ENCODE measurements around the gene SPATA45. TPM values are rescaled to one million over a fixed set of nuclear protein-coding genes. Genes with fewer than 3 reads are reported as not detected.

Gene SPATA45
- total RNA-seq, 1 experiment from 2014 or later = 0.68 TPM

- H3K4me1 ChIP-seq (ENCODE audit: insufficient read depth, low read length) = no peaks in the 10 kb centered on the region; the same call in 1 of the 2 replicates
- Mint-ChIP-seq H3K4me1 (peaks cover 6 to 9% of the 10 kb centered on the region in 2 experiments; a peak in 3 of 4 replicates), H3K27ac (no peak overlapping the region), H3K9me3 (peaks cover 20 to 30% of the 10 kb centered on the region in 2 experiments), H3K27me3 (ENCODE audit: low read depth) (no peaks in the 10 kb centered on the region; the same call in none of the 2 replicates), H3K36me3 (ENCODE audit: insufficient read depth in 1 of 3, low read depth in 3 of 3) (peaks cover 17 to 26% (median 18%) of the 10 kb centered on the region in 3 experiments), H3K4me3 (no peak overlapping the region)
- no peak overlapping the region for H3K56ac ChIP-seq (ENCODE audit: insufficient read length, low read depth, low read length)
- H2BK20ac ChIP-seq (ENCODE audit: low read depth, low read length, poor library complexity, severe bottlenecking) = no peak overlapping the region
- H2BK15ac ChIP-seq (ENCODE audit: low read depth, low read length) = no peak overlapping the region
- no CpG with 5 or more reads among the region's 4 CpGs for WGBS (ENCODE audit: extremely low coverage, insufficient read length, low lambda C conversion rate)
- H3K79me2 ChIP-seq (ENCODE audit: insufficient read depth, low read length) = no peaks in the 10 kb centered on the region
- H3T11ph ChIP-seq (ENCODE audit: low read length) = no peak overlapping the region
- H3K18ac ChIP-seq (ENCODE audit: insufficient read length, low read depth, low read length) = no peak overlapping the region
- no peak overlapping the region for H2AK5ac ChIP-seq (ENCODE audit: insufficient read length, low read length)
- H4K20me1 ChIP-seq (ENCODE audit: control insufficient read depth, insufficient read depth, insufficient read length) = no peaks in the 10 kb centered on the region
- H4K8ac ChIP-seq (replicated peaks; ENCODE audit: insufficient read length, low read depth, low read length) = no peak overlapping the region
- no peak overlapping the region for H3K27ac ChIP-seq (ENCODE audit: insufficient read length, low read depth, low read length)
- H4K5ac ChIP-seq (ENCODE audit: insufficient read length, low read depth, low read length) = no peak overlapping the region
- H4K91ac ChIP-seq (ENCODE audit: insufficient read length, low read depth, low read length) = no peak overlapping the region
- no peak overlapping the region for H3K4ac ChIP-seq (ENCODE audit: low read depth, low read length)
- no peak for TF ChIP-seq CTCF (conservative IDR thresholded peaks at IDR 0.05)
- no peaks in the 10 kb centered on the region for H3K79me1 ChIP-seq (ENCODE audit: insufficient read depth, low read depth, low read length, poor library complexity, severe bottlenecking)
- no peak overlapping the region for H3K4me2 ChIP-seq (ENCODE audit: insufficient read depth, insufficient read length, low read length)
- no peak overlapping the region for H3K14ac ChIP-seq (ENCODE audit: insufficient read depth, low read length)
- H3K9me3 ChIP-seq (ENCODE audit: control insufficient read depth, low read depth, low read length) = peaks cover 10% of the 10 kb centered on the region
- no peak overlapping the region for H2AFZ ChIP-seq (ENCODE audit: low read length)
- DNase-seq = no peak
- H2BK120ac ChIP-seq (ENCODE audit: low read depth, low read length, poor library complexity, severe bottlenecking) = no peak overlapping the region
- H3K23ac ChIP-seq (ENCODE audit: insufficient read length, low read depth, low read length) = no peak overlapping the region
- H3K27me3 ChIP-seq (ENCODE audit: insufficient read depth, low read length) = no peaks in the 10 kb centered on the region
- no peak overlapping the region for H2BK5ac ChIP-seq (ENCODE audit: insufficient read length, low read length)
- no peak overlapping the region for H3K9ac ChIP-seq (ENCODE audit: extremely low read depth, insufficient read length, low read length)
- H3K23me2 ChIP-seq (ENCODE audit: insufficient read length, low read depth, low read length, poor library complexity, severe bottlenecking) = no peaks in the 10 kb centered on the region
- H2BK12ac ChIP-seq (ENCODE audit: insufficient read length, low read depth, low read length) = no peak overlapping the region
Observed at GRCh38 chr1:212827171-212827776, 20.2 kb downstream of the SPATA45 start.
